IPS-NIHi7 (cell line): ENCODE data around the gene CYB561A3.
"Not testable (repeated sequence)": the region's sequence is repeated elsewhere in the genome, so short reads cannot be mapped to it uniquely, and the experiment has no call there.

Source experiments
- DNase-seq: peaks from one replicate; pipeline ENCODE4 v3.0.0; 2012; ENCODE audit warnings: mixed read lengths; ENCODE audit errors: extremely low spot score

CYB561A3 gene, protein sequence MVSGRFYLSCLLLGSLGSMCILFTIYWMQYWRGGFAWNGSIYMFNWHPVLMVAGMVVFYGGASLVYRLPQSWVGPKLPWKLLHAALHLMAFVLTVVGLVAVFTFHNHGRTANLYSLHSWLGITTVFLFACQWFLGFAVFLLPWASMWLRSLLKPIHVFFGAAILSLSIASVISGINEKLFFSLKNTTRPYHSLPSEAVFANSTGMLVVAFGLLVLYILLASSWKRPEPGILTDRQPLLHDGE

DNA sequence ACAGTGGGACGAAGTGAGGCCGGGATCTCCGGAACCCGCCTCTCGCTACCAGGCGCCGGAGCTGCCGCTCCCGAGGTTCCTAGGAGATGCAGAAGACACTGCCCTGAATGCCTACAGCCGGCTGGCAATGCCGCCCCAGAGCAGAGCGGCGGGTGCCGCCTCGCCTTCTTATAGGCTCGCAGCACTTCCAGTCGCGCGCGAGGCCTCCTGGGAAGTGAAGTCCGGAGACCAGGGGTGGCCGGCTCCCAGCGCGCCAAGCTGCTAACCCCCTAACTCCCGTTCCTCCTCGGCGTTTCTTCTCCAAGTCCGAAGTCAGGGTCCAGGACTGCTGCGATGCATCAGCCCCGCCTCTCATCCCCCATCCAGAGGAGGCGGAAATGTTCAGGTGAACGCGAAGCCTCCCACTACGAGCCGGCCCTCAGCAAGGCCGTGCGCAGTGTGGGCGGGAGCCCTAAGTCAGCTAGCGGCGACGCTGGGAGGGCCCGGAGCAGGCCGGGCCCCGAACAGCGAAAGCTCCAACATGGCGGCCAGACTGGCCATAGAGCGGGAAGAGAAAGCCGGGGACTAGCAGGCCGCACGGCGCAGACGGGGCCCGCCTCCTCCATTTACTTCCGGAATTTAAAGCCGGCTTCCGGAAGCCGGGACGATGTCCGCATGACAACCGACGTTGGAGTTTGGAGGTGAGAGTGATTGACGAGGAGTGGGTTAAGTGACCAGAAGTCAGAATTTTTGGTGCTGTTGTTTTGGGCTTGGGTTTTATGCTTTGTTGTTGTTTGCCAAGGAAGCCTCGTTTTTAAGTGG lies at the start of gene CYB561A3, which contains the start of gene TMEM138:
TSS of gene CYB561A3 (minus strand) at position 142 of the 801 bp plus-strand sequence. CDS start 5,169 bp downstream, outside the sequence.
TSS of gene TMEM138 (plus strand) at position 634 of the 801 bp plus-strand sequence. CDS start 2,017 bp downstream, outside the sequence.
- peak; percentile 97 for DNase-seq

GRCh38 chr11:61406991-61407728 lies 45.5 kb upstream of the CYB561A3 start:
- DNase-seq = no peak

- DNase-seq = no peak
Observed at GRCh38 chr11:61406067-61406466, 44.4 kb upstream of the CYB561A3 start.

- no peak for DNase-seq
Observed at GRCh38 chr11:61404641-61405040, 43.0 kb upstream of the CYB561A3 start.

- DNase-seq = no peak
Observed at GRCh38 chr11:61404103-61404502, 42.4 kb upstream of the CYB561A3 start.

- DNase-seq = no peak
Observed at GRCh38 chr11:61403658-61404057, 42.0 kb upstream of the CYB561A3 start.

DNA sequence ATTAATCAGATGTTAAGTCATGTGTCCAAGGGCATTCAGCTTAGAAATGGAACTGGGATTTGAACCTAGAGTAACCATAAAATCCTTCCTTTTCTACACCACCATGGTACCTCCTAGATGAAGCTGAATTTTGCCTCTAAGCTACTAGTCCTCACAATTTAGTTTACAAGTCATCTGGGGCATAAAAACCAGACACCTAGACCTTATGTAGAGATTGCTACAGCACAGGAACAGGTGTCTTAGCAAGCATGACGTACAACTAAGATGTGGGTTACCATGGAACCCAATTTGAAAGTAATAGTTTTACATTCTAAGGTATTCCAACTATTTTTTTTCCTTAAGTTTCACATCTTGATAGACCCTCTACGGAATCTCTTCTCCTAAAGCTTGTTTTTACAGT lies 39.9 kb upstream of the CYB561A3 start:
- DNase-seq = no peak

DNA sequence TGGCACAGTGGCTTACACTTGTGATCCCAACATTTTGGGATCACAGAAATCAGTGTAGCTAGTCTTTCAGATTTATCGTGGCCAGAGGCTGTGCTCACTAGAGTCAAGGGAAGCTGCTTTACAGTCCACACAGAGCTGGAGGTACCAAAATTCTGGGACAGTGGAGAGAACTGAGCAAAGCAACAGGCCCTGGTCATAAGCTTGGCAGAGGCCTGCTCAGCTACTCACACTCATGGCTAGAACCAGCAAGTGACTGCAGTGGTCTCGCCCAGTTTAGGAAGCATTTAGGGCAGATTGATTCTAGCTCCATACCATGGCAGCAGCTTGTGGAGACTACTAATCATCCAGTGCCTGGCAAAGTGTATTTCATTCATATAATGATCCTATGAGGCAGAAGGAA lies 39.5 kb upstream of the CYB561A3 start:
- no peak for DNase-seq

DNA sequence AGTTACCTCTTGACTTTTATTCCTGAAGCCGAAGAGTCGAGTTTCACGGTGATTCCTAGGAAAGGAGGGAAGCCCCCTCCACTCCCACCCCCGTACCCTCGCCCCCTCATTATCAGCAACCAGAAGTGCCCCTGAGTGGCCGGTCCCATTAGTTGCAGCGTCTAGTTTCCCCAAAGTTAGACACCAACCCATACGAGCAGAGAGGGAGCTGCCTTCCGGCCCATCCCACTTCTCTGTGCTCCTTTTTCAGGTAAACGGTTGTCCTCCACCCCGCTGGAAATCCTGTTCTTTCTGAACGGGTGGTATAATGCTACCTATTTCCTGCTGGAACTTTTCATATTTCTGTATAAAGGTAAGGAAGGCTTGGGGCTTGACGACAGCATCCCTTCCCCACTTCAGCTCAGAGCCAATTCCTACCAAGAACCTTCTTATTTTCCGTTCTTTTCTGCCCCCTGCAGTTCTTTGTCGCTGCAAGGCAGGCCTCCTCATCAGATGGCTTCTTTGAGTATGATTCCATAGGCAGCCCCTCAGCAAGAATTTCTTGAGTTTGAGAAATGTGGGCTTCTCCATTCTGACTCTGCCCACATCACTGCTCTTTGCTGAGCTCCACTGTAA lies 31.4 kb upstream of the CYB561A3 start:
- peak; percentile 55 for DNase-seq

GRCh38 chr11:61390161-61390560 lies 28.5 kb upstream of the CYB561A3 start:
- no peak for DNase-seq

GRCh38 chr11:61384271-61385242 lies 22.9 kb upstream of the CYB561A3 start:
- DNase-seq = peak; percentile 59

DNA sequence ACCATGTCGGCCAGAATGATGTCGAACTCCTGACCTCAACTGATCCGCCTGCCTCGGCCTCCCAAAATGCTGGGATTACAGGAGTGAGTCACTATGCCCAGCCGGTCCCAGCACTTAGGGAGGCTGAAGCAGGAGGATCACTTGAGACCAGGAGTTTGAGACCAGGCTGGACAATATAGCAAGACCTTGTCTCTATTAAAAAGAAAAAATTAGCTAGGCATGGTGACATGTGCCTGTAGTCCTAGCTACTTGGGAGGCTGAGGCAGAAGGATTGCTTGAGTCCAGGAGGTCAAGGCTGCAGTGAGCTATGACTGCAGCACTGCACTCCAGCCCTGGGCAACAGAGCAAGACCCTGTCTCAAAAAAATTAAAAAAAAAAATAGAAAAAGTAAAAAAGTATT lies 22.2 kb upstream of the CYB561A3 start:
- not testable (repeated sequence) for DNase-seq

- DNase-seq = no peak
Observed at GRCh38 chr11:61380884-61381283, 19.2 kb upstream of the CYB561A3 start.

GRCh38 chr11:61378713-61379313 lies 17.1 kb upstream of the CYB561A3 start:
- no peak for DNase-seq

GRCh38 chr11:61377461-61378160 lies 15.9 kb upstream of the CYB561A3 start:
- DNase-seq = no peak

DNA sequence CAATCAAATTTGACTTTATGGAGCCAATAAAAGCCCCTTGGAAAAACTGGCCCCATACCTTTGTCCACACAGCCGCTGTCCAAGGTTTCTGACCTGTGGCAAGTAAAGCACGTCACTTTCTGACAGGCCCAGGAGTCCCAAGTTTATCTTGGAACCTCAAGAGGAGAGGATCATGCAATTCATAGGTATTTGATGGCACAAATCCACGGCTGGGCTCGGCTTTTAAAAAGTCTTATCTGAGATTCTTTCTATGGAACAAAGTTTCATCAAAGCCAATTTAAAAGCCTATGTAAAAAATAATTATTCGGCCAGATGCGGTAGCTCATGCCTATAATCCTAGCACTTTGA lies 14.1 kb upstream of the CYB561A3 start:
- no peak for DNase-seq

GRCh38 chr11:61372659-61373420 lies 11.2 kb upstream of the CYB561A3 start:
- DNase-seq = no peak

DNA sequence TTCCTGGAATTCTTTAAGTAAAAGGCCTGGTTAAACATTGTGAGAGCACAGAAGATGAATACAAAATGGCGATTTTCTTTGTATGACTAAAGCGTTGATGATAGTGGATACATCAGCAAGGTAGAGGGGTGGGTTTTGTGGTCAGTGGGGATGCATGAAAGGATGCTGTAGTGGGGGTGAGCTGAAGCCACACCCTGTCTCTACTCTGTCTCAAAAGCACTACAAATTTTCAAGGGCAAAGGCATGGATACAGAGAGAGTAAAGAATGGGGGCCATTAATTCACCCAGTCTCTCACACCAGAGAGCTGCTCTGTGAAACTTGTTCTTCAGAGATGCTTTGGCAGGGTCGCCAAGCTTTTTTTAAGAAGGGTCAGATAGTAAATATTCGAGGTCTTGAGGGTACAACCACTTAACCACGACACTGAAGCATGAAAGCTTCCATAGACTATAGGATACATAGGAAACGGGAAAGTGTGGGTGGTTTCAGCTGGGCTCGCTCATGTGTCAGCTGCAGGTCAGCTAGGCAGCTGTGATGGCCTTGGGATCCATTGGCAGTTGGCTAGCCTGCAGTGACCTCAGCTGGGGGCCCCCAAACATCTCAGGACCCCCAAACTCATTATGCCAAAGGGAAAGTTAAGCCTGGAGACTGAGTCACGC lies 8.8 kb upstream of the CYB561A3 start:
- no peak for DNase-seq
